Muscle of back (tissue), 11 donors: Measurements from ENCODE around the gene VGF. TPM values are rescaled to one million over a fixed set of nuclear protein-coding genes. Genes with fewer than 3 reads are reported as not detected.

Source experiments
- DNase-seq, 3 donors: peaks; one replicate each; pipeline versions ENCODE4 v3.0.0 to v3.0.0-alpha.2; 2013
- polyA plus RNA-seq, 10 donors: library from polyadenylated mRNA; unstranded; fragments of 120-200 nt; gene quantifications; one replicate each; pipeline ENCODE4 v1.2.1, GENCODE V29; 2013; ENCODE audit not compliant: insufficient read length in 10 of 10

The VGF gene
- polyA plus RNA-seq, 10 donors, result not detected

- no peak for DNase-seq
These were observed 20.8 kb upstream of the VGF start for GRCh38 chr7:101186194-101186593.

GRCh38 chr7:101185258-101185839, 20.0 kb upstream of the VGF start:
- no peak for DNase-seq

GRCh38 chr7:101180130-101180755, 14.9 kb upstream of the VGF start, which contains the start of gene NAT16:
Gene NAT16, minus strand, starts transcription at chr7:101180293. Its CDS starts 5,486 bp downstream, at chr7:101174807.
- no peak for DNase-seq

GRCh38 chr7:101179713-101180112, 14.3 kb upstream of the VGF start:
- no peak for DNase-seq

- DNase-seq, result no peak
These were observed 13.7 kb upstream of the VGF start for GRCh38 chr7:101179117-101179516.

GRCh38 chr7:101177644-101178043, 12.3 kb upstream of the VGF start:
- DNase-seq, result no peak

GRCh38 chr7:101175664-101176063, 10.3 kb upstream of the VGF start:
- DNase-seq, result no peak

GRCh38 chr7:101174322-101174854, 9.0 kb upstream of the VGF start:
- DNase-seq, result no peak

- DNase-seq, result no peak
These were observed 8.4 kb upstream of the VGF start for GRCh38 chr7:101173752-101174244.

GRCh38 chr7:101172854-101173751, 7.7 kb upstream of the VGF start:
- DNase-seq, result peak; percentile 32 to 55 (median 54)

- no peak for DNase-seq
These were observed 6.9 kb upstream of the VGF start for GRCh38 chr7:101172005-101172853.

- no peak for DNase-seq
These were observed 6.1 kb upstream of the VGF start for GRCh38 chr7:101171442-101171837.

GRCh38 chr7:101170617-101171441, 5.5 kb upstream of the VGF start:
- DNase-seq, result no peak

GRCh38 chr7:101169838-101170551, 4.6 kb upstream of the VGF start:
- DNase-seq, result peak; percentile 23 to 76 (median 60)

GRCh38 chr7:101169110-101169837, 3.9 kb upstream of the VGF start:
- DNase-seq, result no peak

GRCh38 chr7:101168412-101169049, 3.2 kb upstream of the VGF start:
- DNase-seq, result no peak

GRCh38 chr7:101167645-101168411, 2.5 kb upstream of the VGF start:
- no peak for DNase-seq
